HL-60 (cell line): ENCODE data around the gene GSTO2.

Experiments used
- CTCF ChIP-seq: IDR thresholded peaks from one replicate; pipeline ENCODE4 v1.5.1; 2011; ENCODE audit warnings: low read length, control low read depth, inconsistent platforms; ENCODE audit not compliant: insufficient read depth
- GABPA ChIP-seq: IDR thresholded peaks from 2 replicates; pipeline ENCODE4 v1.6.1; 2012; ENCODE audit warnings: low read depth
- POLR2AphosphoS5 ChIP-seq: IDR thresholded peaks from 2 replicates; pipeline ENCODE4 v1.6.1; 2012; ENCODE audit warnings: low read depth
- REST ChIP-seq: IDR thresholded peaks from 2 replicates; pipeline ENCODE4 v1.6.1; 2012; ENCODE audit warnings: low read depth; ENCODE audit not compliant: insufficient replicate concordance

DNA sequence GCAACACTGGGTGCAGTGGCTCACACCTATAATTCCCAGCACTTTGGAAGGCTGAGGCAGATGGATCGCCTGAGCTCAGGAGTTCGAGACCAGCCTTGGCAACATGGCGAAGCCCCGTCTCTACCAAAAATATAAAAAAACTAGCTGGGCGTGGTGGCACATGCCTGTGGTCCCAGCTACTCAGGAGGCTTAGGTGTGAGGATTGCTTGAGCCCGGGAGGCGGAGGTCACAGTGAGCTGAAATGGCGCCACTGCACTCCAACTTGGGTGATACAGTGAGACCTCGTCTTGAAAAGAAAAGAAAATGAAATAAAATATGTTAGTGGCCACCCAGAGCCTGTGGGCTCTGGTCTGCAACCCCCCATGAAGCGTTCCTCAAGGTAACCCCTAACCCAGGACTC, 55.9 kb downstream of the GSTO2 start:
- TF ChIP-seq CTCF, result no peak
- TF ChIP-seq REST, result no peak
- no peak for TF ChIP-seq POLR2AphosphoS5
- TF ChIP-seq GABPA, result no peak
